NK-92 (cell line): ENCODE measurements around the gene NLRP3.
"Not testable (repeated sequence)": the region's sequence is repeated elsewhere in the genome, so short reads cannot be mapped to it uniquely, and the experiment has no call there.

Source experiments
- DNase-seq: peaks from one replicate; lab custom pipeline; 2025; ENCODE audit not compliant: unreplicated experiment; lab: John Stamatoyannopoulos, UW

NLRP3 gene

DNA sequence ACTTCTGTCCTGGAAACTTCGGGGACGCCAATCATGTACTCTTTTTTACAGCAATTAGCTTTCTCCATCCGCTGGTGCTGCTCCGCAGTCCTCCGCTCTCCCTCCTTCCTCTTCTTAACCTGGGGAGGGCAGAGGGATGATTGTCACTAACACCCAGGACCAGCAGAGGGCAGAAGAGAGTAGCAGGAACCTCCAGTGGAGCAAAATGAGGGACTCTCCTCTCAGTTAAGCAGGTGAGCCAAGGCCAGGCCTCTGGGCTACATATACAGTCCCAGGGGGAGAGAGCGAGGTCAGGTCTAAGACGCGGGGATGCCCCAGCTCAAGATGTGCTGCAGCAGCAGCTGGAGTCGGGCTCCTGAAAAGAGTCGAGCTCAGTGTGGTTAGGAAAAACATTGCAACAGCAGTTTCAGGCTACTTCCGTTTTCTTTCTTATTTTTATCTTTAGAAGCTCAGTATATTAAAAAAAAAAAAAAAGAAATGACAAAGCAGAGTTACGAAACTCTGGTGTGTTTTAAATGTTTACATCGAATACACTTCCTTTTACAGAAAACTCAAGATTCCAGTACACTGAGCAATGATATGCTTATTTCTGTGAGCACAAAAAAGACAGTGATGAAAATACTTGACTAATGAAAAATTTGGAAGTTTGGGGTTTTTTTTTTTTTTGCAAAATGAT, 25.7 kb upstream of the NLRP3 start:
- peak; percentile 14 for DNase-seq

DNA sequence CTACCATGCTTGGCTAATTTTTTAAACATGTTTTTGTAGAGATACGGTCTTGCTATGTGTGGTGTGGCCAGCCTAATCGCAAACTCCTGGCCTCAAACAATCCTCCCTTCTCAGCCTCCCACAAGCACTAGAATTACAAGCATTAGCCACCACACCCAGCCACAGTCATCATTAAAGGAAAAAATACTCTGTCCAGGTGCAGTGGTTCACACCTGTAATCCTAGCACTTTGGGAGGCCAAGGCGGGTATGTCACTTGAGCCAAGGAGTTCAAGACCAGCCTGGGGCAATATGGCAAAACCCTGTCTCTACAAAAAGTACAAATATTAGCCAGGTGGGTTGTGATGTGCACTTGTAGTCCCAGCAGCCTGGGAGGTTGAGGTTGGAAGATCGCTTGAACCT, 25.0 kb upstream of the NLRP3 start:
- no peak for DNase-seq

DNA sequence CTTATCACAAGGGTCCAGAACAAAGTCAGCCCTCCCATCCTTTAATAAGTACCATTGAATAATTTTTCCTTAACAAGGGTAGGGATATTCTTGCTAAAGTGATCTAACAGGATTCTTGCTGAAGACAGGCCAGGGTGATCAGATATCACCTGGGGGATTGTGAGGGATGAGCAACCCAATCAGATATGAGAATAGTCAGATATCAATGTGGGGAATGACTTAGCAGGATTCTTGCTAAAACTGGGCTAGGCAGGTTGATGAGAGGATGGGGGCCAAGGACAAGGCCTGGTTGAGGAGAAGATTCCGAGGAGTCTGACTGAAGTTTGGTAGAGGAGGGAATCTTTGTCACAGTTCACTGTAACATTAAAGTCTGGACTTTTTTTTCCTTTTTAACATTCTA, 23.9 kb upstream of the NLRP3 start:
- DNase-seq = no peak

DNA sequence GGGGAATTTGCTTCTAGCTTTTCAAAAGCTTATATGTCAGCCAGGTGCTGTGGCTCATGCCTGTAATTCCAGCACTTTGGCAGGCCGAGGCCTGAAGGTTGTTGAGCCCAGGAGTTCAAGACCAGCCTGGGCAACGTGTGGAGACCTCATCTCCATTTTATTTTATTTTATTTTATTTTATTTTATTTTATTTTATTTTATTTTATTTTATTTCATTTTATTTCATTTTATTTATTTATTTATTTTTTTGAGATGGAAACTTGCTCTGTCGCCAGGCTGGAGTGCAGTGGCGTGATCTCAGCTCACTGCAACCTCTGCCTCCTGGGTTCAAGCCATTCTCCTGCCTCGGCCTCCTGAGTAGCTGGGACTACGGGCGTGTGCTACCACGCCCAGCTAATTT, 20.9 kb upstream of the NLRP3 start:
- DNase-seq = not testable (repeated sequence)

DNA sequence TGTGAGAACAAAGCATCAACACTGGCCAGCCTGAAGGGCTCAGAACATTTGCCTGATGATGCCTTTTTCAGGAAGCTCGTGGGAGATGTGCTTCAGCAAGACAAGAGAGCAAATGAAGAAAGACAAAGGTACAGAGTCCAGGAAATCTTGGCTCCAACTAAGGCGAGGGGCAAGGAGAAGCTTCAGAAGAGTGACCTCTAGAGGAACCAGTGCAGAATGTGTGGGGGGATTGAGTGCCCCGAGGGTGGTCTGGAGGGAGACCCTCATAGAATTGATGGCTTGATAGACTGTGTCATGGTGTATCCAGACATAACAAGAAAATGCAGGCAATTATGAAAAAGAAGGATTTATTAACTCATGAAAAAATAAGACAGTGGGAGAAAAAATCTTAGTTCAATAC, 15.3 kb upstream of the NLRP3 start:
- no peak for DNase-seq

DNA sequence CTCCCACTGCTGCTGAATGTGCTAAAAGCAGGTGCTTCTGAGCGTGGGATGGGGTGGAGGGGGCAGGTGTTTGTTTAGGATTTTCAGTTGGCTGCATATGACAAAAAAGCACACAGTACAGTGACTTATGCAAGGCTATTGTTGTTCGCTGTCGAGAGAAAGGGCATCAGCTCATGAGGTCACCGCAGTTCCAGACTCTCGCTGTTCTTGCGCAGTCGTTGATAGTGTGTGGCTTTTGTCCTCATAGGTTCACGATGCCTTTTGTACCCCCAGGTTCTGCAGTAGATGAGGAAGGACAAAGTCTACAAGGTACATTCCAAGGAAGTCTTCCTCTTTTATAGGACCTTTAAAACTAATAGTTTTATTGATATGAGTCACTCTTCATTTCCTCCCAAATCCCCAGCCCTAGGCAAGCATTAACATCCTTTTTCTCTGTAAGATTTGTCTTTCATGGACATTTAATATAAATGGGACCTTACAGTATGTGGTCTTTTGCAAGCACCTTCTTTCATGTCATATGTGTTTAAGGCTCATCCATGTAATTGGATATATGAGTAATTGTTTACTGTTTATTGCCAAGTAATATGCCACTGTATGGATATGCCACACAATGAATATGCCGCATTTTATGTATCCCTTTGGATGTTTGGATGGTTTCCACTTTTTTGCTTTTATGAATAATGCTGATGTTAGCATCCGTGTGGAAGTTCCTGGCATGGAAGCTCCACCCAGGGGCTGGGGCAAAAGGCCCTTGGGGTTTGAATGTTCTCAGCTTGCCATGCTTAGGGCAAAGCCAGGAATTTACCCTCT, 14.5 kb upstream of the NLRP3 start:
- no peak for DNase-seq

DNA sequence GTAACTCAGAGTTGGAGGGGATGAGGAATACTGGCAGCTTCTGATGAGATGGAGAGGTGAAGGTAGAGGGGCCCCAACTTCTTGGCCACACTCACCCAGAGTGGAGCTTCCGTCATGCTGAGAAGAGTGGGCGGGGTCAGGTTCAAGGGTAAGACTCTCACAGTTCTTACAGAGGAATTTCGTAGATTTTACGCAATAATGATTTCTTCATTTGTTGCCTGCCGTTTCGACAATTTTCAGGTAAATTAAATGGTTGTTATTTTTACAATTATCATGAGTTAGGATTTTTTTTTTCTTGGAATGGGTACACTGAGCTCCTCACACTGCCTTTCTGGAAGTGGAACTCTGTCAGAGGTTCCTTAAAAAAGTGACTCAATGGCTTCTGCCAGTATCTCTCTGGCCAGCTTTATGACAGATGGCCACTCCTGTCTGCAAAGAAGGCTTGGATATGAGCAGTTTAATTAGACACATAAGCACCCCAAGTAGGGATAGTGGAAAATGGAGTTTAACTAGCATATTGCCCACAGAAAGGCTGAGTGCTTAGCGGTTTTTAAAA, 13.8 kb upstream of the NLRP3 start:
- DNase-seq = no peak

DNA sequence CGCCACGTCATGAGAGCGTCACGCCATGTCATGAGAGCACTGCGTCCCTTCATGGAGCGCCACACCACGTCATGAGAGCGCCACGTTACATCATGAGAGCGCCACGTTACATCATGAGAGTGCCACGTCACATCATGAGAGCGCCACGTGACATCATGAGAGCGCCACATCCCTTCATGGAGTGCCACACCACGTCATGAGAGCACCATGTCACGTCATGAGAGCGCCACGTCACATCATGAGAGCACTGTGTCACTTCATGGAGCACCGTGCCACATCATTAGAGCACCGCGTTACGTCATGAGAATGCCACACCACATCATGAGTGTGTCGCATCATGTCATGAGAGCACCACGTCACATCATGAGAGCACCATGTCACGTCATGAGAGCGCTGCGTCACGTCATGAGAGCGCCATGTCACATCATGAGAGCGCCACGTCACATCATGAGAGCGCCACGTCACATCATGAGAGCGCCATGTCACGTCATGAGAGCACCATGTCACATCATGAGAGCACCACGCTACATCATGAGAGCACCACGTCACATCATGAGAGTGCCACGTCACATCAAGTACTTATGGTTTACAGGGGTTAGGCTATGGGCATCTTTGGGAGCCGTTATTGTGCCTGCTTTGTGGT, 9.8 kb upstream of the NLRP3 start:
- no peak for DNase-seq

DNA sequence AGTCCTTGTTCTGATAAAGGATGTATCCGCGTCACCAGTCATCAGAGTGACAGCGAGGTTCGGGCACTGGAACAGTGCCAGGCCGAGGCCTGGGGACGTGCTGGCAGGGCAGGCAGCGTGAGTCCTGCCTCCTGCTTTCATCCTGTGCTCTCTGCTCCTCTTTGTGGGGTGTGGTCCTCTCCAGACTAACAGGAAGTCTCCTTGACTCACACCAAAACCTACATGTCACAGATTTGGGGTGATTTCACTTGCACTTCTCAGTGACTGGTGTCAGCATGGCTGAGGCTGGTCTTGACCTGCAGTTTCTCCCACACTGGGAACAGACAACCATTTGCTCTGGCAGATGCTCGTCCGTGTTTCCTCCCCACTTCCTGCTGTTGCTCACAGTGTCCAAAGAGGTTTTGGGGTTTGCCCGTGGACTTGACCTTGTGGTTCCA, 8.8 kb upstream of the NLRP3 start:
- no peak for DNase-seq

DNA sequence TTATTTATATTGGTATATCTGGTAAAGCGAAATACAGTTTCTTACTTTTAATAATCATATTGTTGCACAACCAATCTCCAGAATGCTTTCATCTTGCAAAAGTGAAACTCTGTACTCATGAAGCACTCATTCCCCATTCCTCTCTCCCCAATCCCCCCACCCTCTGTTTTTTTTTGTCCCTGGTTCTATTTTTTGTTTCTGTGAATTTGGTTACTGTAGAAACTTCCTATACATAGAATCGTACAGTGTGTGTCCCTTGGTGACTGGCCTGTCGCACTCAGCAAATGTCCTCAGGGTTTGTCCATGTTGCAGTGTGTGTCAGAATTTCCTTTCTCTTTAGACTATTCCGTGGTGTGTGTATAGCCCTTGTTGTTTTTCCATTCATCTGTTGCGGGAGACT, 7.9 kb upstream of the NLRP3 start:
- DNase-seq = no peak

DNA sequence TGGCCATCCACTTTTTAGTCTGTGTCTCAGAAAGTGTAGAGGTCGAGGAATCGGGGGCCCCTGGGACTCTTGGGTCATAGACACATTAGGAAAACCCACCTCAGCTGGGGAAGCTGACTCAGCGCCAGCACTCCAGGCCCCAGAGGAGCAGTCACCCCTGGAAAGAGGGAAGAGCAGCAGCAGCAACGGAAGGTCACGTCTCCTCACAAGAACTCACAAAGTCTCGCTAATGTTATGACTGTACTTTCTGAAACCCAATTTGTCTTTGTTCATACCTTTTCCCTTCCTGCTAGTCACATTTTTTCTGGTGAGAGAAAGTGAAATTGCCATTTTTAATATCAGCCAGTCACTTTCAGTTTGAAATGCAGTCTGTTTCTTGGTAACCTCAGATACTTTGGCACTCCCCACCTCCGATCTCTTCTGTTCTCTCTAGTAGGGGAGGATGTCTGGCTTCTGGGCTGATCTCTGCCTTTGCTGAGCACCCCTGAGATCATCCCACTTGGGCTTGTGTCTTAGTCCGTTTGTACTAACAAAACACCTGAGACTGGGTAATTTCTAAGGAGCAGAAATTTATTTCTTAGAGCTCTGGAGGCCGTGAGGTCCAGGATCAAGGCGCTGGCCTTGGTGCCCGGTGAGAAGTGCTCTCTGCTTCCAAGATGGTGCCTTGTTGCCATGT, 6.0 kb upstream of the NLRP3 start:
- DNase-seq = no peak

DNA sequence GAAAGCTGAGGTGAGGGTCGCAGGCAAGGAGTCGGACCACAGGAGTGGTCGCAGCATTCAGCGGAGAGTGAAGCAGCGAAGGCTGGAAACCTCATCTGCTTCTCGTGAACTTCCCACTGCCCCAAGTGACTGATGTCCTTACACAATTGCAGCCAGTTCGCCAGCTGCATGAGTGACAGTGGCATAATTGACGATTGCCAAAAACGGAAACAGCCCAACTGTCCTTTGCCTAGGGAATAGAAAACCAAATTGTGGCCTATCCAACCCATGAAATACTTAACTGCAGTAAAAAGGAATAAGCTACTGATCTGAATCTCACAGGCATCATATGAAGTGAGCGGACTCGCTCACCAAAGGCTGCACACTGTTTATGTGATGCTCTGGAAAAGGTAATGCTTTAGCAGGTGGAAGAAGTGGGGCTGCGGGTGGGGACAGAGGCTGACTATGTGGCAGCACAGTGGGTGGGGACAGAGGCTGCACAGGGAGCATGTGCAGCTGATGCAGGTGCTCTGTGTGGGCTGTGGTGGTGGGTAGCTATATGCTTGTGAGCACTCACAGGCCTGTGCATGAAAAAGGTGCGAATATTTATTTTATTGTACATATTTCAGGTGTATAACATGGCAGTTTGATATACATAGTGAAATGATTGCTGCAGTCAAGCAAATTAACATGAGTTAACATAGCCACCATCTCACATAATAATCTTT, 4.2 kb upstream of the NLRP3 start:
- no peak for DNase-seq

DNA sequence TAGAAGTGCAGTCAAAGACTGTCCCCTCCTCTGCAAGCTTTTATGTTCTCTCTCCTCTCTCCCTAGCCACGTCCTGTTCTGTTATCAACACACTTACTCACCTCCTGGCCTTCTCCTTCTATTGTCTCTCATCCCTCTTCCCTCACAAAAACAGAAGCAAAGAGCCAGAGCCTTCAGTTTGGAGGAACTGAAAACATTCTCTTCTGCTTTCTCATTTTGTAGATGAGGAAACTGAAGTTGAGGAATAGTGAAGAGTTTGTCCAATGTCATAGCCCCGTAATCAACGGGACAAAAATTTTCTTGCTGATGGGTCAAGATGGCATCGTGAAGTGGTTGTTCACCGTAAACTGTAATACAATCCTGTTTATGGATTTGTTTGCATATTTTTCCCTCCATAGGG, 1.9 kb downstream of the NLRP3 start:
- no peak for DNase-seq

DNA sequence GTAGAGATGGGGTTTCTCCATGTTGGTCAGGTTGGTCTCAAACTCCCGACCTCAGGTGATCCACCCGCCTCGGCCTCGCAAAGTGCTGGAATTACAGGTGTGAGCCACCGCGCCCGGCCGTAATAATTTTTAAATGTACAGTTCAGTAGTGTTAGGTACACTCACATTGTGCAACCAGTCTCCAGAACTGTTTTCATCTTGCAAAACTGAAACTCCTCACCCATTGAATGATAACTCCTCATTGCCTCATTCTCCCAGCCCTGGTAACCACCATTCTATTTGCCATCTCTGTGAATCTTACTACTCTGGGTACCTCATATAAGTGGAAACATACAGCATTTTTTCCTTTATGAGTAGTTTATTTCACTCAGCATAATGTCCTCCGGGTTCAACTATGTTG, 3.4 kb downstream of the NLRP3 start:
- DNase-seq = no peak

DNA sequence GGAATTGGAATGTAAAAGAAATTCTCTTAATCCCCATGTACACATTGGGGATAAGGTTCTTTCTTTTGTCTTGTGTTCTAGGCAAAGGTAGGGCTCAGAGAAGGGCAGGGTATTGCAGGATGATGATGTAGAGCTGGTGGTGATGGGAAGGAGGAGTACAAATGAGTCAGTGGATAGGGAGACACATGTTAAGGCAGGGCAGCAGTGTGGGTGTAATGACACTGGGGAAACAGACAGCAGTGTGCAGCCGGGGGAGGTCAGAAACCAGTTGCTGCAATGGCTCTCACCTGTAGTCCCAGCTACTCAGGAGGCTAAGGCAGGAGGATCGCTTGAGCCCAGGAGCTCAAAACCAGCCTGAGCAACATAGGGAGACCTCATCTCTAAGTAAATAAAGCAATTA, 5.1 kb downstream of the NLRP3 start:
- DNase-seq = no peak

DNA sequence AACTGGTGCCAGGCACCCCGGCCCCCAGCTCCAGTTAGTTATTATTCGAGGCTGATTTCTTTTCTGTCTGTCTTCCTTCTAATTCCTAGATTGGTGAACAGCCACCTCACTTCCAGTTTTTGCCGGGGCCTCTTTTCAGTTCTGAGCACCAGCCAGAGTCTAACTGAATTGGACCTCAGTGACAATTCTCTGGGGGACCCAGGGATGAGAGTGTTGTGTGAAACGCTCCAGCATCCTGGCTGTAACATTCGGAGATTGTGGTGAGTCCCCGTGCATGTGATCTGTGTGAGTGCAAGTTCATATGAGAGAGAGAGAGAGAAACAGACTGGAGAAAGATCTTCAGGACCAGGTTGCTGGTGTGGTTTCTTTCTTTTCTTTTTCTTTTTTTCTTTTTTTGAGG, 13.5 kb downstream of the NLRP3 start:
- no peak for DNase-seq

DNA sequence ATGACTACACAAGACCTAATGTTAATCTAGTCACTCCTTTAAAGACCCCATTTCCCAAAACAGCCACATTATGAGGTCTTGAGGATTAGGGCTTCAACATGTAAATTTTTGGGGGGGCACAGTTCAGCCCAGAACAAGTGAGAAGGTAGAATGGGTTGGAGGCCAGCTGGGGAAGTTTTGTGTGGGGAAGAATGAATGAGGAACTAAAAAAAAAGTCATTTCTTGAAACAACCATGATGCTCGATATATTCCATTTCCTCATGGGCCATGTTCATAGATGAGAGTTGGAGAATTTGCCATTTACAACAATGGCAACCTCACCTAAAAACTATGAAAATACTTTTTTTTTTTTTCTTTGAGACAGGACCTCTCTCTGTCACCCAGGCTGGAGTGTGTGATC, 14.5 kb downstream of the NLRP3 start:
- DNase-seq = no peak

DNA sequence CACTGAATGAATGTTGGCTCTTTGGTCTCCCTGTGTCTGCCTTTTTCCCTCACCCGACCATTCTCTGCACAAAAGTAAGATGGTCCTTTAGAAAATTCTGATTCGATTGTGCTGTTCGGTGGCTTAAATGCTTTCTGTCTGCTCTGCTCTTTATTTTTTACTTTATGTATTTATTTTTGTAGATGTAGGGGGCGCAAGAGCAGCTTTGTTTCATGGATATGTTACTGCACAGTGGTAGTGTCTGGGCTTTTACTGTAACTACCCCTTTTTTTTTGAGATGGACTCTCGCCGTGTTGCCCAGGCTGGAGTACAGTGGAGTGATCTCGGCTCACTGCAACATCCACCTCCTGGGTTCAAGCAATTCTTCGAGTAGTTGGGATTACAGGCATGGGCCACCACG, 15.7 kb downstream of the NLRP3 start:
- DNase-seq = no peak

DNA sequence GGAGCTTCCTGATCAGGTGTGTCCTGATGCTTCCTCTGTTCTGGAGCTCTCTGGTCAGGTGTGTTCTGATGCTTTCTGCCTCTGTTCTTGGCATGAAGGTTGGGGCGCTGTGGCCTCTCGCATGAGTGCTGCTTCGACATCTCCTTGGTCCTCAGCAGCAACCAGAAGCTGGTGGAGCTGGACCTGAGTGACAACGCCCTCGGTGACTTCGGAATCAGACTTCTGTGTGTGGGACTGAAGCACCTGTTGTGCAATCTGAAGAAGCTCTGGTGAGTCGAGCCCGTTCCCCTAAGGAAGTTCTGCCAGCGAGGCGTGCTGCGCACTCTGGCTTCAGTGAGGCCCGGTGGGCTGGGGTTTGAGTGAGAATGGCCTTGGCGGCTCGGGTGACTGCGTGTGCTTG, 18.0 kb downstream of the NLRP3 start:
- DNase-seq = no peak

DNA sequence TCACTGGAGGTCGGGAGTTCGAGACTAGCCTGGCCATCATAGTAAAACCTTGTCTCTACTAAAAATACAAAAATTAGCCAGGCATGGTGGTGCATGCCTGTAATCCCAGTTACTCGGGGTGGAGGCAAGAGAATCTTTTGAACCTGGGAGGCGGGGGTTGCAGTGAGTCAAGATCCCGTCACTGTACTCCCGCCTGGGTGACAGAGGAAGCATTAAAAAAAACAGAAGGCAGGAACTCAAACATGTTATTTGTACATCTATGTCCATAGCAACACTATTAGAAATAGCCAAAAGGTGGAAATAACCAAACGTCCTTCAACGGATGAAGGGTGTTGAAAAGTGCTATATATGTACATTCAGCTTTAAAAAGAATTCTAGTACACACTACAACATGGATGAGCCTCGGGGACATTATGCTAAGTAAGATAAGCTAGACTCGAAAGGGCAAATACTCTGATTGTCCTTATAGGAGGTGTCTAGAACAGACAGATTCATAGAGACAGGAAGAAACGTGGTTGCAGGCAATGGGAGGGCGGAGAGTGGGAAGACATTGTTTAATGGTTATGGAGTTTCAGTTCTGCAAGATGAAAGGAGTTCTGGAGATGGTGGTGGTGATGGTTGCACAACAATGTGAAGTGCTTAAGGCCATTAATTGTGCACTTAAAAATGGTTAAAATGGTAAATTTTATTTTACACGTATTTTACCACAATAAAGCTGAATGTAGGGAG, 19.2 kb downstream of the NLRP3 start:
- no peak for DNase-seq
